Central memory CD8-positive, alpha-beta T cell (primary cell): ENCODE results near the gene DNAI1.

ENCODE experiments used
- ATAC-seq: fragments of 150-1000 bp; cut with Tn5 transposase; replicated peaks from 2 replicates; pipeline ENCODE4 v1.10.0; 2022; ENCODE audit warnings: mild to moderate bottlenecking, moderate FRiP score, moderate number of reproducible peaks; ENCODE audit not compliant: poor library complexity, severe bottlenecking; ENCODE audit errors: extremely low read depth
- DNase-seq, 2 donors: peaks; one replicate each; pipeline ENCODE4 v3.0.0; 2021; ENCODE audit warnings: low spot score in 2 of 2
- H3K27ac Mint-ChIP-seq: one replicate; pipeline ENCODE4 v1.8.0; 2022; ENCODE audit warnings: low read depth, mild to moderate bottlenecking, moderate library complexity, mixed read lengths
- H3K27me3 Mint-ChIP-seq: one replicate; pipeline ENCODE4 v1.8.0; 2022; ENCODE audit warnings: mixed read lengths
- H3K36me3 Mint-ChIP-seq: one replicate; pipeline ENCODE4 v1.8.0; 2022; ENCODE audit warnings: mild to moderate bottlenecking, moderate library complexity, mixed read lengths; ENCODE audit not compliant: insufficient read depth
- H3K4me1 Mint-ChIP-seq: one replicate; pipeline ENCODE4 v1.8.0; 2022; ENCODE audit warnings: mixed read lengths
- H3K4me3 Mint-ChIP-seq: one replicate; pipeline ENCODE4 v1.8.0; 2022; ENCODE audit warnings: mild to moderate bottlenecking, moderate library complexity, mixed read lengths
- H3K9me3 Mint-ChIP-seq: one replicate; pipeline ENCODE4 v1.8.0; 2022; ENCODE audit warnings: mixed read lengths

The DNAI1 gene

DNA sequence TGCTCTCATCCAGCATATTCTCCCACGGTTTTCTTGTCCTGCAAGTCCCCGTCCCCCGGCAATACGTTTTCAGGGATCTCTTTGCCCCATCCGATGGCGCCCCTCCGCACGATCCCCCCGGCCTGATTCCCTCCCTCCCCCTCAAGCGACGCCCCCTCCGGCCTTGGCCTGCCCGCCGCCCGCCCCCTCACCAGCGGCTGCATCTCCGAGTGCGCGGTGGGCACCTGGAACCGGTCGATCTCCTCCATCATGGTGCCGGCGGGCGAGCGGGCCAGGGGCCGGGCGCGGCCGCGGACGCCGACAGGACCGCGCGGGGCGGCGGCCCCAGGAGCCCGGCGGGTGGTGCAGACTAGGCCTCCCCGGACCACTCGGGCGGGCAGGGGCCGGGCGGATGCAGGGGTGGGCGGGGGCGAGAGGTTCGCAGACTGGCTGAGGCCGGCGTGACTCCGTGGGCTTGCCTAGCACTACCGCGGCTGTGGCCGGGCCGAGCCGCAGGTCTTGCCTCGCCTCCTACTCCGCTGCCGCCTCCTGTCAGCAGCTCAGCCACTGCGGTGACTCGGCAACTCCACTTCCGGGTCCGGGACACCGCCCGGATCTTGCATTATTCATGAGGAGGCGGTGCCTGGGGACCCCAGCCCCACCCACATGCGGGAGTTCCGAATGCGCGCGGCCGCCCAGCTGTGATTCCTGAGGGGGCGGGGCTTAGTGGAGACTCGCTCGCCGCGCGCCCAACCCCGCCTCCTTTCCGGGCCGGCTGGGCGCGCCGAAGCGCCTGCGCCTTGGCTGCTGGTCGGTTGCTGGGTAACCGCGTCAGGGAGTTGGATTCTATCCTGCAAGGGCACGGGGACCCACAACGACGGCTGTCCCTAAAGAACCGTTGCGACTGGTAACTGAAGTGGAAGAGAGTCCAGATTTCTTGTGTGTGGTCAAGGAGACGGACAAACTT, at the start of gene DNAI1, which contains the start of gene FAM219A:
Gene DNAI1, plus strand, starts transcription at position 793 of the 946 bp plus-strand sequence. CDS start 201 bp downstream, outside the sequence.
Gene FAM219A, minus strand, starts transcription at position 558 of the 946 bp plus-strand sequence. Its CDS starts 307 bp downstream, at position 251.
- Mint-ChIP-seq H3K4me3 (peak within 1 kb of the TSS; percentile 88), H3K27me3 (no peaks in the 10 kb centered on the region), H3K36me3 (peaks cover 9% of the 10 kb centered on the region), H3K9me3 (no peaks in the 10 kb centered on the region), H3K27ac (peak within 1 kb of the TSS; percentile 90), H3K4me1 (peaks cover 35% of the 10 kb centered on the region)
- peak; percentile 98 for ATAC-seq
- DNase-seq = peak; percentile 98 to 99

DNA sequence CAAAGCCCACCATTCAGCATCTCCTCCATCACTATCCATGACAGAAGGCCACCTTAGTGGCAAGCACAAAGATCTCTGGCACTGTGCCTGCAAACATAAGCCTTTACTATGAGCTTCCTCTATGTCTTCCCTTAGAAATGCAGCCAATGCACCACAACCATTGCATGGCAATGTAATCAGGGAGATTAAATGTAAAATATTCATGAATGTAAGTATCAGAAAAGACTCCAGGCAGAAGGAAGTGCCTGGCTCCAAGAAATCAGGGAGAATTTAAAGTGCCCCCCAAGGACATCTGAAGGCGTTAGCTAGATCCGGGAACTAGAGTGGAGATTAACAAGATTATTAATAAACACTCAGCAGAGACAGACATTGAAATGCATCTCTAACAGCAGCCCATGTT, 49.5 kb upstream of the DNAI1 start:
- Mint-ChIP-seq H3K4me3 (no peak overlapping the region), H3K27ac (no peak overlapping the region), H3K4me1 (no peaks in the 10 kb centered on the region), H3K9me3 (peaks cover 5% of the 10 kb centered on the region), H3K27me3 (no peaks in the 10 kb centered on the region), H3K36me3 (peaks cover 4% of the 10 kb centered on the region)
- DNase-seq = no peak
- no peak for ATAC-seq

DNA sequence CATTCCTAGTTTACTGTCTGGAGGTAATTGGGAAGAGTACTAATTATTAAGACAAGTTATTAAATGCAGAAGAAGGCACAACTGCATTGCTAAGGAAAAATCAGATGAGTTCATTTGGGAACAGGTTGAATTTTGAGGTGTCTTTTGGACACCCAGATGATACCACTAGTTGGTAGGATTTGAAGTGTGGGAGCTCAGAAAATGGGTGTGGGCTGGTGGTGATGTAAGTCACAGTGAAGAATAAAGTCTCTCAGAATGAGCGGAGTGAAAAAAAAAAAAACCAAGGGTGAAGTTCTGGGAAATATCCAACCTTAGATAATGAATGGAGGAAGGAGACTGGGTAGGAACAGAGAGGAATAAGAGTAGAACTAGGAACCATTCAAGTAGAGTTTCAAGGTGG, 46.3 kb upstream of the DNAI1 start:
- Mint-ChIP-seq H3K27ac (no peak overlapping the region), H3K27me3 (no peaks in the 10 kb centered on the region), H3K4me3 (no peak overlapping the region), H3K4me1 (peaks cover 5% of the 10 kb centered on the region), H3K36me3 (peaks cover 6% of the 10 kb centered on the region), H3K9me3 (peaks cover 5% of the 10 kb centered on the region)
- ATAC-seq (no peak), DNase-seq (no peak)

DNA sequence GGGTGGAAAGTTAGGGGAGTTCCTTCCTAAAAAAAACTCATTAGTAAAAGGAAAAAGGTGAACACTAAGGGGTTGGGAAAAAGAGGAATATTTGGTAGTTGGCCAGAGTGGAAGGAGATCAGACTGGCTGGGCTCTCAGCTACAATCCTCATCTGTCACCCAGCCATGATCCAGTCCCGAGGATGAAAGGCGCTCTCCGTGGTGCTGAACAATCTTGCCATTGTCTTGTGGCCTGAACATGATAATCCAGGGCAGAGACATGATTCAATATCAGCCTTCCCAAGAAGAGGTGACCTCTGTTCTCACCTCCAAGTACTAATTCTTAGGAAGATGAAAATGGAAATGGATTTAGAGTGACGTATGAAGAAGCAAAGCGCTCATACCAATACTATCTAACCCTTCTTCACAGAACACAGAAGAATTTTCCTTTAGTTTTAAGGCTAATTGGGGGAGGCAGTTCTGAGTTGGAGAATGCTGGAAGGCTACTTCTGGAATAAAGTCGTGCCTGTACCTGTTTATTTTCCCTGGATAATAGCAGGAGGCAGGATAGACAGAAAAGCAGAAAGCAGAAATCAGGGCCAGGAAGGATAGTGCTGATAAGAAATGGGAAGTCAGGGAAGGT, 45.3 kb upstream of the DNAI1 start:
- Mint-ChIP-seq H3K27me3 (no peaks in the 10 kb centered on the region), H3K4me1 (peaks cover 5% of the 10 kb centered on the region), H3K27ac (no peak overlapping the region), H3K9me3 (peaks cover 5% of the 10 kb centered on the region), H3K36me3 (peaks cover 6% of the 10 kb centered on the region), H3K4me3 (no peak overlapping the region)
- DNase-seq = no peak
- no peak for ATAC-seq

DNA sequence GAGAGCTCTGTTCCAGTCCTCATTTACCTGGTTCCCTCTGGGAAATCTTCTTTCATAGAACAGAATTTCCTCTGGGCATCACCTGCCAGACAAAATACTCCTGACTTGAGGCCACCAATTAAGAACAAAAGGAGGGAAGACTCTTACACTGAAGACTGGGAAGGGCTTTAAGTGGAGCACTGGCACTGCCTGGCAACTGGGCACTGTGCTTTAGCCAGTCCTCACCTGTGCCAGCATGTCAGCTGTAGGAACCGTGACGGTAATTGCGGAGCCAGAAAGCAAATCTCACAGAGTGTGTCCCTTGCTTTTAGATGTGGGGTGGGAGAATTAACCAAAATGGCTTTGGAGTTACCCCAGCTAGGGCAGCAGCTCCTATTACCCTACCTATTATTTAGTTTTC, 40.9 kb upstream of the DNAI1 start:
- Mint-ChIP-seq H3K4me1 (peaks cover 10% of the 10 kb centered on the region), H3K9me3 (peaks cover 2% of the 10 kb centered on the region), H3K27me3 (no peaks in the 10 kb centered on the region)

DNA sequence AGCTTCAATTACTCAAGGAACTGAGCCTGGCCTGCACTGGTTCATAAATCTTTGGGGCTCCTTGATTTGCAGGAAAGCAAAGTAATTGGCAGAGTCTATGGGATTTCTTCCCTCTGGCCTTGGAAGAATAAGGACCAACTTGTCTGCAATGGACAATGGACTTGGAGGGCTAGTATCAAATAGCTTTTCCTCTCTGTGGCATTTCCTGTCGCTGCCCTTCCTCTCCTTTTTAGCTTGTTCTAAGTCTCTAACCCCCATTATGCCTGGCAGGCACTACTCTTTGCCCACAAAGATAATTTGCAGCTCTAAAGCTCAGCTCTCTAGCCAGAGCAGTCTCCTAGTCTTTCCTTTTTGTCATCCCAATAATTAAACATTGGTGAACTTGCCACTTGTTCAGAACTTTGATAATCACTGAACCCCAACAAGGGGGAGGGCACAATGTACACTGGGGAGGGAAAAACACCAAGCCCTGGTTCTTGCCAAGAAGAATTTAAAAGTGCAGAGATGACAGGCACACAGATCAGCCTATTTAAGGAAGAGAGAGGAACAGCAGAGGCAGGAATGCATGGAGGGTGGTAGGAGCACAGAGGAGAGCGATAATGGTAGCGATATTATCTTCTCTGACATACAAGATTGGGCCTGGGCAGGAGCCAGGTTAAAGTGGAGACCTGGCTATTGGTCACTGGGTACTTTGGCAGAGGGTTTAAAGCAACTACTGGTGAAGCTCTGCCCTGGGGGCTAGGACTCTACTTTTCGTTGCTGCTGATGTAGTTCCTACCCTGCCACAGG, 38.7 kb upstream of the DNAI1 start:
- Mint-ChIP-seq H3K36me3 (peaks cover 7% of the 10 kb centered on the region), H3K4me1 (peaks cover 16% of the 10 kb centered on the region), H3K27me3 (no peaks in the 10 kb centered on the region), H3K27ac (no peak overlapping the region), H3K9me3 (no peaks in the 10 kb centered on the region), H3K4me3 (no peak overlapping the region)
- no peak for ATAC-seq
- no peak for DNase-seq

More for the DNA sequence above, 40.9 kb upstream of the DNAI1 start:
- Mint-ChIP-seq H3K4me3 (no peak overlapping the region), H3K27ac (no peak overlapping the region), H3K36me3 (peaks cover 7% of the 10 kb centered on the region)
- ATAC-seq (no peak), DNase-seq (no peak)

DNA sequence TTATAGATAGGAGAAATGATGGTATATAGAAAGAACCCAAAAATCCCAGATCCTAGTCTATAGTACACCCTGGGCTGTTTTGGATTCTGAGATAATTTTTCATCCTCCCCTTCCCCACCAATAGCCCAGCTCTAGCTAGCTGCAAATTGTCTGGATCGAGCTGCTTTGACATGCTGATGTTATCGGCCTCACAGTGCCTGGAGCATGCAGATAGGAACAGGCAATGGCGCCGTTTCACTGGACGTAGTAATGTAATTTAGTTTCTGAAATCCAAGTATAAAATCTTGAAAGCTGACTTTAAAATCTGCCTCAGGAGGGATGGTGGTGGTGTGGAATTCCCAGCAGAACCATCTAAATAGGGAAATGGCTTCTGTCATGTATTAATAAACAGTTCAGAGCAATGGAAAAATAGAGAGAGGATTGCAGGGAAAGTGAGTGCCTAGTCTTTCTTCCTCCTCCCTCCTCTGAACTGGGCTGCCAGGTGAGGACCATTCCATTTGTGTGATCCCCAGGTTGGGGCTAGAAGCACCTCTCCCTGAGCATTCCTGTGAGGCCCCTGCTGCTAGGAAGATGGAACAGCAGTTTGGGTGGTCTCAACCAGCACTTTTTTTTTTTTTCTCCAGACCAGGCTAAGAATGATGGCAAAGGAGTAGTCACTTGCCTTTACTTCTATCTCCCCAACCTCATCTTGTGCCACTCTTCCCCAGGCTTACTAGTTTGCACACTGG, 32.1 kb upstream of the DNAI1 start:
- no peak for DNase-seq
- H3K27ac Mint-ChIP-seq = no peak overlapping the region
- peaks cover 7% of the 10 kb centered on the region for H3K4me1 Mint-ChIP-seq
- no peaks in the 10 kb centered on the region for H3K27me3 Mint-ChIP-seq
- ATAC-seq = no peak
- peaks cover 5% of the 10 kb centered on the region for H3K36me3 Mint-ChIP-seq
- H3K9me3 Mint-ChIP-seq = no peaks in the 10 kb centered on the region
- H3K4me3 Mint-ChIP-seq = no peak overlapping the region

DNA sequence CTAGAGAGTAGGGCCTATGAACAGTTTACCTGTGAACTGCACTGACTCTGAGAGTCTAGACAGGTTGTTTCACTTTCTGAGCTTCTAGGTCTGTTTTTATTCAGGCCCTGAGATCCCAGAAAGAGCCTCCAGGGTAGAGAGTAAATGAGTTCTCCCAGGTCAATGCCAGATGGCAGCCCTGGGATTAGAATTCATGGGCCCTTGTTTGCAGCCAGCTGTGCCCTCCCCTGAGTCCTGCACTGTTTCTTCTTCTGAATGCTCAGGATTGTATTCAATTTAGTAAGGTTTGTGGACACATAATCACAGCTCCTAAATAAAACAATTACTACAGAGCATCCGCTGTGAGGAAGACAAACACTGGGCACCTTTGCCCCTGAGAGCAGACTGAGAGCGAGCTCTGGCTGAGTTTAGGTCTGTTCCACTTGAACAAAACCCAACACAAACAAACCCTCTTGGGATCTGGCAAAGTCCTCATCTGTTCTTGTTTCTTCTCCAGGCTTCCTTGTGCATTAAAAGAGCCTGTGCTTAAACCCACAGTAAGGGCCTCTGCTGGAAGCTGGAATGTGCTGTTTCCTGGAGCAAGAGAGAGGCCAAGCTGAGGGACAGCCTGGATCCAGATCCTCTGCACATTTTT, 30.2 kb upstream of the DNAI1 start:
- no peak for ATAC-seq
- H3K36me3 Mint-ChIP-seq = peaks cover 3% of the 10 kb centered on the region
- H3K27me3 Mint-ChIP-seq = no peaks in the 10 kb centered on the region
- DNase-seq = no peak
- peaks cover 5% of the 10 kb centered on the region for H3K4me1 Mint-ChIP-seq
- H3K4me3 Mint-ChIP-seq = no peak overlapping the region
- H3K9me3 Mint-ChIP-seq = no peaks in the 10 kb centered on the region
- no peak overlapping the region for H3K27ac Mint-ChIP-seq

DNA sequence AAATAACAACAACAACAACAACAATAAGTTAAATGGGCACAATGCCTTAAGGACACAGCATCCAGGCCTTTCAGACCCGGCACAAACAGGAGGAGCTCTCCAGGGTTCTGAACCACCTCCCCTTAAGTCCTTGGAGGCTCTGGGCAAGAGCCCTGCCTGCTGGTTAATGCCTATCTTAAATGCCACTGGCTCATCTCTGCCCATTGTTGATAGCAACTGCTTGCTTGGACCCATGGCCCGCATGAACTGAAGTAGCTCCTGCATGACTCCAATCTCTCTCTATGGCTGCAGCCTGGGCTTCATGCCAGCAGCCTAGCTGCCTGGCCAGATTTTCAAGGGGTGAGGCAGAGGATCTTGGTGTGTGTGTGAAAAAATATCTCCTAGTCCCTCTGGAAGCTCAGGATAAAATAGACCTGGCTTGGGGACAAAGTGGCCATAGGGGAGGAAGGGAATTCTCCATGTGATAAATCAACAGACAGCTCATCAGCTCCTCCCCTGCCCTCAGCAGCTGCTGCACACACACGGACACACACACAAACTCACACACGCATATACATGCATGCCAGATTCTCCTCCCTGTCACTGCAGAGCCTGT, 27.7 kb upstream of the DNAI1 start:
- no peak for ATAC-seq
- DNase-seq = no peak
- no peak overlapping the region for H3K27ac Mint-ChIP-seq
- no peak overlapping the region for H3K4me3 Mint-ChIP-seq
- H3K9me3 Mint-ChIP-seq = no peaks in the 10 kb centered on the region
- H3K4me1 Mint-ChIP-seq = no peaks in the 10 kb centered on the region
- peaks cover 1% of the 10 kb centered on the region for H3K36me3 Mint-ChIP-seq
- no peaks in the 10 kb centered on the region for H3K27me3 Mint-ChIP-seq

DNA sequence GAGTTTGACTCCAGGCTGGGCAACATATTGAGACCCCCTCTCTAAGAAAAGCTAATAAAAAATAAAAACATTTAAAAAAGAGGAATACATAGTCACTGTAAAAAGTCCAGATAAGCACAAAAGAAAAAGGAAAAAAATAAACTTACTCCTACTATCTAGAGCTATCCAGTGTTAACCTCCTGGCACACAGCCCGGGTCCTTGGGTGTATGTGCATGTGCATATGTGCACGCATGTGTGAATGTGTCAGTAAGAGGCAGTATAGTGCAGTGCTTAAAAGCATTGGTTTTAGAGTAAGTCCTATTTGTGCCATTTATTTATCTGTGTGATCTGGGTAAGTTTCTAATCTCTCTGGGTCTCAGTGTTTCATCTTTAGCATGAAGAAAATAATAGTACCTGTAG, 26.9 kb upstream of the DNAI1 start:
- no peak overlapping the region for H3K4me3 Mint-ChIP-seq
- no peaks in the 10 kb centered on the region for H3K4me1 Mint-ChIP-seq
- H3K9me3 Mint-ChIP-seq = no peaks in the 10 kb centered on the region
- no peak overlapping the region for H3K27ac Mint-ChIP-seq
- peaks cover 1% of the 10 kb centered on the region for H3K36me3 Mint-ChIP-seq
- ATAC-seq = no peak
- DNase-seq = no peak
- H3K27me3 Mint-ChIP-seq = no peaks in the 10 kb centered on the region
